GM19468 (cell line): Measurements from ENCODE around the gene STK32B.
"Not testable (repeated sequence)": the region's sequence is repeated elsewhere in the genome, so short reads cannot be mapped to it uniquely, and the experiment has no call there.

Experiments used
- ATAC-seq: cut with Tn5 transposase; IDR thresholded peaks from one replicate; pipeline ENCODE4 v1.9.1; 2021; ENCODE audit warnings: mild to moderate bottlenecking, moderate library complexity, moderate number of reproducible peaks; ENCODE audit not compliant: unreplicated experiment; ENCODE audit errors: extremely low read depth

The STK32B gene

DNA sequence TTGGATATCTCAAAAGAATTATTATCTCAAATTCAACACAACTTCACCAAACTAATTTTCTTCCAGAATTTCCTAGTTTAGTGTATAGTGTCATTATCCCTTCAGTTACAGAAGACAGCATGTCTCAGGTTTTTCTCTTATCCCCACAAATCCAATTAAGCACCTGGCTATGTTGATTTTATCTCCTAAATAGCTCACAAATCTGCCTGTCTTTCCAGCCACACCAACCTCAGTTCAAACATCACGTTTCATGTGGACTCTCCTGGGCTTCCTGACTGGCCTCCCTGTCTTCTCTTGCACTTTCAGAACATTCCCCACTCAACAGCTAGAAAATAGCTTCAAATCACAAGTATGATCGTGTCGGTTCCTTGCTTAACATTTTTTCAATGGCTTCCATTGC, 14.8 kb downstream of the STK32B start:
- ATAC-seq, result no peak

DNA sequence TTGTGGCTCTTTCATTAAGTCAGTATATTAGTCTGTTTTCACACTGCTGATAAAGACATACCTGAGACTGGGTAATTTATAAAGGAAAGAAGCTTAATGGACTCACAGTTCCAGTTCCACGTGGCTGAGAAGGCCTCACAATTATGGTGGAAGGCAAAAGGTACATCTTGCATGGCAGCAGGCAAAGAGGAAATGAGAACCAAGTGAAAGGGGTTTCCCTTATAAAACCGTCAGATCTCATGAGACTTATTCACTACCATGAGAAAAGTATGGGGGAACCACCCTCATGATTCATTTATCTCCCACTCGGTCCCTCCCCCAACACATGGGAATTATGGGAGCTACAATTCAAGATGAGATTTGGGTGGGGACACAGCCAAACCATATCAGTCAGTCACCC, 15.7 kb downstream of the STK32B start:
- not testable (repeated sequence) for ATAC-seq

DNA sequence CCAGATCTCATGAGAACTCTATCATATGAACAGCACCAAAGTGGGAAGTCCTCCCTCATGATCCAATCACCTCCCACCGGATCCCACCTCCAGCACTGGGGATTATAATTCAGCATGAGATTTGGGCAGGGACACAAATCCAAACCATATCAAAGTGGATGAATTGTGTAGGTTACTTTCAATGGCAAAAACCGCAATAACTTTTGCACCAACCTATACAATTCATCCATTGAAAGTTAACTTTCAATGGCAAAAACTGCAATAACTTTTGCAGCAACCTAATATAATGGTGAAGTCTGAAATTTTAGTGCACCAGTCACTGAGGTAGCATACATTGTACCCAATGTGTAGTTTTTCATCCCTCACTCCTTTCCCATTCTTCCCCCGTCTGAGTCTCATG, 16.6 kb downstream of the STK32B start:
- no peak for ATAC-seq

DNA sequence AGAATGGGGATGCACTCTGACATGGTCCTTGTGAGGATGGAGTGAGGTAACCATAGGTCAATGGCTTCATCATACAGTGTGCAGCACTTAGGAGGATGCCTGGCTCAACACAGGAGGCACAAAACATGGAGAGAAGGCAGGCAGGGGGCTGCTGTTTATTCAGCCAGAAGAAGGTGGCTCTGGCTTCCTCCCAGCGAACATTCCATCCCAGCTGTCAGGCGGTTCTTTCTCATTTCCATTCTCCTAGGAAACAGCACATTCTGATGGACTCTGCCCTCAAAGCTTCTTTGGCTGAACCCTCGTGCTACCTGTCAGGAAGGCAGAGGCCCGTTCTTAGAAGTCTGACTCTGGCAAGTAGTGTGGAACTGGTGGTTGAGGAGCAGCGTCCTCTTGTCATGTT, 18.6 kb downstream of the STK32B start:
- no peak for ATAC-seq

DNA sequence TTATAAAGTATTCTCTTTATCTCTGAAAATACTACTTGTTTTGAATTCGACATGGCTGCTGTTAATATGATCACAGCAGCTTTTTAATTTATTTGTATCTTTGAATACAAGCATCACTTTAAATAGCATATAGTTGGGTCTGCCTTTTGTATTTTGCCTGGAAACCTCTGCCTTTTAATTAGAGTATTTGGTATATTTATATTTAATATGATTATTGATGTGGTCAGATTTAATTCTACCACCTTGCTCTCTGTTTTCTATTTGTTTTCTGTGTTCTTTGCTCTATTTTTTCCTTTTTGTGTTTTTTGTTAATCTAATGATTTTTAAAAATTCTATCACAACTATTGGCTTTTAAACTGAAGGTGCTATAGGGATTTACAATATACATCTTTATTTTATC, 21.7 kb downstream of the STK32B start:
- ATAC-seq, result no peak

DNA sequence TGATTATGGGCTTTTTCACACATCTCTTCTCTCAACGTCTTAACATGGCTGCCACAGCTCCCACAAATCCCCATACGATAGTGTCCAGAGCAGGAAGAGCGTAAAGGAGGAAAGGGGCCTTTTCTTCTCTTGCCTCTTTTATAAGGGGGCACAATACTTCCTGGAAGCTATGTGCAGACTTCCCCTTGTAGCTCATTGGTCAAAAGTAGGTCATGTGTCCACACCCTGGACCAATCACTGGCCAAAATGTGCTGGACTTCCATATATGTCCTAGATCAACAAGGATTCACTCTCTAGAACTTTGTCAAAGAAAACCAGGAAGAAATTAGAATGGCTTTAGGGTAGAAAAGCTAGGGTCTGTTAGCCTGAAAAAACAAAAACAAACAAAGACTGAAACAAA, 26.7 kb downstream of the STK32B start:
- no peak for ATAC-seq

DNA sequence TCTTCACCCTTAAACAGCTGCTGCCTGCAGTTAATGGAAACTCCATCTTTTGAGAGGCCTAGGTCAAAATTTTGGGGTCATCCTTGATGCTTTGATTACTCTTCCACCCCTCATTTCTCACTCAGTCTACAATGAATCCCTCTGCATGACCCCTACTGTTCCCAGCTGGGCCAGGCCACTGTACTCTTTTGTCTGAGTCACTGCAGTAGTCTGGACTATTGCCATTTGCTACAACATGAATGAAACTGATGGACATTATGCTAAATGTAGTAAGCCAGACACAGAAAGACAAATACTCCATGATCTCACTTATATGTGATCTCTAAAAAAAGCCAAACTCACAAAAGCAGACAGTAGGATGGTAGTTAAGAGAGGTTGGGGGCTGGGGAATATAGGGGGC, 28.3 kb downstream of the STK32B start:
- no peak for ATAC-seq

DNA sequence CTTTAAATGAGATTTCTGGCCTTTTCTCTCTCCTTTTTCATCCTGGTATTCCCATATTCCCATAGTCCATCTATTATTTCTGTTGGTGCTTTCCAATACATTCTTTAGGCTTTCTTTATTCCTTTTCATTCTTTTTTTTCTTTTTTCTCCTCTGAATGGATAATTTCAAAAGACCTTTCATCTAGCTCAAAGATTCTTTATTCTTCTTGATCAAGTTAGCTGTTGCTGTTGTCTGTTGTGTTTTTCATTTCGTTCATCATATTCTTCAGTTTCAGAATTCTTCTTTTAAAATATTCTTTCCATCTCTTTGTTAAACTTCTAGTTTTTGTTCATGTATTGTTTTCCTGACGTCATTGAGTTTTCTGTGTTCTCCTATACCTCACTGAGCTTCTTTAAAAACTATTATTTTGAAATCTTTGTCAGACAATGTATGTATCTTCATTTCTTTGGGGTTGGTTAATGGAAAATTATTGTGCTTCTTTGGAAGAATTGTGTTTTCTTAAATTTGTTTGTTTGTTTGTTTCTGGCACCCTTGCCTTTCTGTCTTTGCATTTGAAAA, 30.2 kb downstream of the STK32B start:
- no peak for ATAC-seq

DNA sequence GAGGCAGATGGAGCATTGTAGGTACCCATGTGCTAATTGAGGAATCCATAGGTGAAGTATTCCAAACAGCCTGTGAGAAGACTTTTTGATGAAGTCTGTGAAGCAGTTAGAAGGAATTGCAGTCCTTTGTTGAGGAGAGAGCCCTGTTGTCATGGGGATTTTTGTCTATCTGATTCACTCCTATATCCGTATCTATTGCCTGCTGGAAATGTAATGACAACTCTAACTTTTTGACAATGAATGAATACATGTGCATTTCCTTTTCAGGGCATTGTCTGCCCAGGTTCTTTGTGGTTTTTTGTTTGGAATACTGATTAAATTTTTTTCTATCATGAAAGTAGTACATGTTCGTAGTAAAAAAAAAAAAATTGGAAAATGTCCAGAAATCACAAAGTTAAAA, 31.1 kb downstream of the STK32B start:
- ATAC-seq, result no peak

DNA sequence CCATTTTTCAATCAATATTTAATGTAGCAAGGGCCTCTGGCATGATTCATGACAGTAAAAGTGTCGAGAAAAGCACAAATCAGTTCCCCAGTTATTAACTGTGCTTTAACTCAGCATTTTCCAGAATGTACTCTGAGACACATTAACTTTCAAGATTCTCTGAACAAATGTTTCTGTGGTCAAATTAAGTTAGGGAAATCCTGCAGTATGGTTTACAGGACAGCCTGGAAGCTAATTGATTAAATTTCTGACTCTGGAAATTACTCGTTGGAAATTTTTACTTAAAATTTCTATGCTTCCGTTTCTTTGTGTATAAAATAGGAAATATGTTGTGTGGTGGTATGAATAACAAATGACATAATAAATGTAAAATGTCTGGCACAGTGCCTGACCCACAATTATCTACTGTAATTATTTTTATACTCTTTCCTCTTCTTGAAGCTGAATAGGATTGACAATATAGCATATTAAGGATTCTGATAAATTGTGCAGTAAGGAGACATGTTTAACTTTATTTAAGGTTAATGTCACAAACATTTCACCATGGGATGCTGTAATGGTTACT, 33.7 kb downstream of the STK32B start:
- ATAC-seq, result no peak

DNA sequence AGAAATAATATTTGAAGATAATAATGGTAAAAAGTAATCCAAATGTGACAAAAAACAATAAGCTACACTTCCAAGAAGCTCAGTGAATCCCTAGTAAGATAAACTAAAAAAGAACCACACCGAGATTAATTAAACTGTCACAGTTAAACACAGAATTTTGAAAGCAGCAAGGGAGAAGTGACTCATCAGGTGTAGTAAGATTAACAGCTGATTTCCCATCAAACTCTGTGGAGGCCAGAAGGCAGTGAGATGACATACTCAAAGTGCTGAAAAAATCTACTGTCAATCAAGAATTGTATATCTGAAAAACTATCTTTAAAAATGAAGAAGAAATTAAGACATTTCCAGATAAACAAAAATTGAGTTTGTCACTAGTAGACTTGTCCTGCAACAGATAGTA, 35.3 kb downstream of the STK32B start:
- no peak for ATAC-seq

DNA sequence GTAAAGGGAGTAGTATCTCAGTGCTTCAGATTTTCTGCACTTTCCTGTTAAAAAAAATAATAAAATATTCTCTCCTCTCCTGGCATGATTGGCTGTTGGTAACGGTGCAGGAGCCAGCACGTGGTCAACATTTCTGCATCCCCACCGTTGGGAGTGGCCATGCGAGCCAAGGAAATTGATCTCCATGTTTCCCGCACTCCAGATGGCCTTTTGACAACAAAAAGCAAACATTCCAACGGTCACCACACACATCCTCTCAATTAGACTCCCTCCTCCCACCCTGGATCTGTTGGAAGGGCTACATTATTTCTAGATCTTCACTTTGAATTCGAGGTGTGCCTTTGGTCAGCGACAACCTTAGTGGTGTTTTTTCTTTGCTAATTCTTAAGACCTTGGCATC, 45.0 kb downstream of the STK32B start:
- no peak for ATAC-seq

DNA sequence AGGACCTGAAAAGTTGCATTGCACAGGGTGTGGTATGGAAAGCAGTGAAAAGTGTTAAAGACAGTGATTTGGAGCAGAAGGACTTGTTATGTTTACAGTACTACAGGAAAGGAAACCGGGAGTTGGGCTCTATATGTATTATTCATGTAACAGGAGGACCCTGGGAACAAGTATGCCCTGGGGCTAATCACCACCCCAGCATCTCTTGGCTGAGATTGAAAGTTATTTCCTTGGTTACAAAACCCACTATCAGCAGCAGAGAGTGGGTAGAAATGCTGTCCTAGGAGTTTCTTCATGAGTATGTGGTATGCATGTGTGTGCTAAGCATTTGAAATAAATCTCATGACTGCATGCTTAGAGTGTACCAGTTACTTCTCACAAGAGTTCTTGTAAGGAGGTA, 46.9 kb downstream of the STK32B start:
- ATAC-seq, result no peak

DNA sequence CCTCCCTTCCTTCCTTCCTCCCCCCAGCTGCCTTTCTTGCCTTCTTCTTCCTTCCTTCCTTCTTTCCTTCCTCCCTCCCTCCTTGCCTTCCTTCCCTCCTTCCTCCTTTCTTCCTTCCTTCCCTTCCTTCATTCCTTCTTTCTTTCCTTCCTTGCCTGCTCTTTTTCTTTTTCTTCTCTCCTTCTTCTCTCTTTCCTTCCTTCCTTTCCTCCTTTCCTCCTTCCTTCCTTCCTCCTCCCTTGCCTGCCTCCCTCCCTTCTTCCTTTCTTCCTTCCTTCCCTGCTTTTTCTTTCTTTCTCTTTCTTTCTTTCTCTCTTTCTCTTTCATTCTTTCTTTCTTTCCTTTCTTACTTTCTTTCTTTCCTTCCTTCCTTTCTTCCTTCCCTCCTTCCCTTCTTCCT, 49.1 kb downstream of the STK32B start:
- ATAC-seq, result no peak

DNA sequence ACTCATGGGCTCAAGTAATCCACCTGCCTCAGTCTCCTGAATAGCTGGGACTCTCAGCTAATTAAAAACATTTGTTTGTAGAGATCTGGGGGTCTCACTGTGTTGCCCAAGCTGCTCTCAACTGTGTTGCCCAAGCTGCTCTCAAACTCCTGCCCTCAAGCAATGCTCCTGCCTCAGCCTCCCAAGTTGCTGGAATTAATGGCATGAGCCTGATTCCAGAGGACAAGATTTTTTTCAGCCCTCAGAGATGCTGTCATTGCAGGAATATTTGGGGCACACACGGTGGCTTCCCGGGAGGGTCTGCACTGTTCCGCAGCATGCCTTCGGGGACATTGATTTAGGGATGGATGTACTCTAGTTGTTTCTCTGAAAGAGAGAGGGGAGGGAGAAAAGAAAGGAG, 49.7 kb downstream of the STK32B start:
- no peak for ATAC-seq

DNA sequence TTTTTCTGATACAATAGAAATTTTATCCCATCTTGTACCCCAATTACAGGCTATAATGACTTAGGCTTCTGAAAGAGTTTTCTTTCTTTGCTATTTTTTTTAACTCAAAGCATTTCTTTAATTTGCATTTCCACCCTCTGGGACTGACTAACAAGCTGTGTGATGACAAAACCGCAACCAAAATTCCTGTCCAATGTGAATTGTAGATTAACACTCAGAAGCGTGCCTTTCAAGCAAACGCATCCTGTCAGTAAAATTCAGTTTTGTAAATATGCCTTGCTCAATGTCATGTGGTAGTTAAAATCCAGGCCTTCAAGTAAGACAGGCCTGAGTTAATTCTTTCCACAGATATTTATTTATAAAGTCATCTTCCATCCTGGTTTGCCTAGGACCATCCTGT, 50.3 kb downstream of the STK32B start:
- ATAC-seq, result no peak

DNA sequence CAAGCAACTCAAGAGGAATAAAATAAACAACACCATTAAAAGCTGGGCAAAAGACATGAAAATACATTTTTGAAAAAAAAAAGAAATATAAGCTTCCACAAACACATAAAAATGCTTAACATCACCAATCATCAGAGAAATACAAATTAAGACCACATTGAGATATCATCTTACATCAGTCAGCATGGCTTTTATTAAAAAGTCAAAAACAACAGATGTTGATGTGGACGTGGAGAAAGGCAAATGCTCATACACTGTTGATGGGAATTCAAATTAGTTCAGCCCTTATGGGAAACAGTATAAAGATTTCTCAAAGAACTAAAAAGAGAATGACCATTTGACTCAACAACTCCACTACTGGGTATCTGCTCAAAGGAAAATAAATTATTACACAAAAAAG, 59.6 kb downstream of the STK32B start:
- ATAC-seq, result no peak

DNA sequence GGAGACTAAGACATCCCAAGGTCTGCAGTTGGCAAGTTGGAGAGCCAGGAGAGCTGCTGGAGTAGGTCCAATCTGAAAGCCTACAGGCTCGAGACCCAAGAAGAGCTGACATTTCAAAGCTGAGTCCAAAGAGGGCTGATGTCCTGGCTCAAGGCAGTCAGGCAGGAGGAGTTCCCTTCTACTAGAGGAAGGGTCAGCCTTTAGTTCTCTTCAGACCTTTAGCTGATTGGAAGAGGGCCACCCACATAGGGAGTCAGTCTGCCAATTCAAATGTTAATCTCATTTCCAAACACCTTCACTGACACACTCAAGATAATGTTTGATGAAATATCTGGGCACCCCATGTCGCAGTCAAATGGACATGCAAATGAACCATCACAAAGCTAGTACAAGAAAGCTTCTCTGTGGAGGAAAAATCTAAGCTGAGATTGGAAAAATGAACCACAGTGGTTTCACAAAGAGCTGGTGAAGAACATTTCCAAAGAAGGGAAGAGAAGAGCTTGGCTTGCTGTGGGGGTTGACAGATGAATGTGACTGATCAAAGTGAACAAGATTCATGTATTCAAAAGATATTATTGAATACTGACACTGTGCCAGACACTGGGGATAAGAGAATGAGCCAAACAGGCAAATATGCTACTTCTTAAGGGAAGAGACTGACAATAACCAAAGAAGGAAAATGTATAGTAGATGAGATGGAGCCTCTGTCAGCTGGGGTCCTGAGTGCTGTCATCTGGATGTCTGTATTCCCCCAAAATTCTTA, 61.2 kb downstream of the STK32B start:
- ATAC-seq, result no peak

DNA sequence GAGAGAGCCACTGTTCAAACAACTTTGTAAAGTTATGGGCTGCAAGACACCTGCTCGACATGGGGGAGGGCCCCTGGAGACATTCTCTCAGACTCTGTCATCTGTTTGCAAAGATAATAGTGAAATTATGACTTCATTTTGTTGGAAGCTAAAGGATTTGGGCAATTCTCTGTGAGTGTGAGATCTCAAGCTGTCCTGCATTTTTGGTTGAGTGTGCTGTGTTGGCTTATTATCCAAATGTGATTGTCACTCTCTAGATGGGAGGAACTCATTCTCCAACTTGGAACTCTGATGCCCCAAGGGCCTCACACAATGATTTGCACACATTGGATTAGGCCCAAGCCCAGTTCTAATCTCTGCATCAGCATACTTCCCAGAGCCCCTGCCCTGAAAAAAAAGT, 63.7 kb downstream of the STK32B start:
- no peak for ATAC-seq

DNA sequence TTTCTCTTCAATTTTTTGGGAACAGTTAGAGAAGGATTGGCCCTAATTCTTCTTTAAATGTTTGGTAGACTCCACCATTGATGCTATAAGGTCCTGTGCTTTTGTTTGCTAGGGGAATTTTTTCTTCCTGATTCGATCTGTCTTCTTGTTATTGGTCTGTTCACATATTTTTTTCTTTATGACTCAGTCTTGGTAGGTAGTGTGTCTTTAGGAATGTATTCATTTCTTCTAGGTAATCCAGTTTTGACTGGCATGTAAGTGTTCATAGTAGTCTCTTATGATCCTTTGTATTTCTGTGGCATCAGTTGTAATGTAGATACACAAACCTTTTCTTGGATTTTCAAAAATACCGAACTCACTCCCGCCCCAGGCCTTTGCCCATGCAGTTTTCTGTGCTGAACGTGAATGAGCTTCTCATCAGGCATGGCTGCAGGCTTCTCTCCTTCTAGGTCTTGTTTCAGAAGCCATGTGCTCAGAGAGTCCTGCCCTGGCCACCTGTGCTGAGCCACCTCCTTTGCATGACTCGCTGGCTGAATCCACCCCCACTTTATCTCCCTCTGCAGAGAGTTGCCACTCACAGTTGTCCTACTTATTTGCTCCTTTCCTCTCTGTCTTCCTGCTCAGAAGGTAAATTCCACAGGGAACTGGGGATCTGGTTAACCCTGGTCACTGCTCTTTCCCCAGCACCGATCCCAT, 67.0 kb downstream of the STK32B start:
- ATAC-seq, result no peak
